Measurements from ENCODE around the gene RUNX1.

The RUNX1 gene

GRCh38 chr21:34923626-34924025 is 125.5 kb downstream of the RUNX1 start:
- H3K27ac ChIP-seq, result no peak overlapping the region
- TF ChIP-seq CTCF (IDR thresholded peaks at IDR 0.05) (no peak), ZFX (IDR thresholded peaks at IDR 0.05; ENCODE audit: borderline replicate concordance) (no peak)

- TF ChIP-seq CTCF (IDR thresholded peaks at IDR 0.05) (no peak), ZFX (IDR thresholded peaks at IDR 0.05; ENCODE audit: borderline replicate concordance) (no peak)
Observed at GRCh38 chr21:34923202-34923601, 125.9 kb downstream of the RUNX1 start.

GRCh38 chr21:34922479-34922878 is 126.6 kb downstream of the RUNX1 start:
- H3K27ac ChIP-seq, result no peak overlapping the region

More at GRCh38 chr21:34923202-34923601, 125.9 kb downstream of the RUNX1 start:
- no peak overlapping the region for H3K27ac ChIP-seq

GRCh38 chr21:34921151-34921550 is 128.0 kb downstream of the RUNX1 start:
- no peak overlapping the region for H3K27ac ChIP-seq
- TF ChIP-seq CTCF (IDR thresholded peaks at IDR 0.05) (no peak), ZFX (IDR thresholded peaks at IDR 0.05; ENCODE audit: borderline replicate concordance) (no peak)

More at GRCh38 chr21:34922479-34922878, 126.6 kb downstream of the RUNX1 start:
- no peak for TF ChIP-seq CTCF (IDR thresholded peaks at IDR 0.05)
- TF ChIP-seq ZFX (IDR thresholded peaks at IDR 0.05; ENCODE audit: borderline replicate concordance), result no peak

GRCh38 chr21:34919406-34919805 is 129.7 kb downstream of the RUNX1 start:
- H3K27ac ChIP-seq, result no peak overlapping the region

GRCh38 chr21:34916446-34916845 is 132.7 kb downstream of the RUNX1 start:
- TF ChIP-seq CTCF (IDR thresholded peaks at IDR 0.05) (no peak), ZFX (IDR thresholded peaks at IDR 0.05; ENCODE audit: borderline replicate concordance) (no peak)

More at GRCh38 chr21:34919406-34919805, 129.7 kb downstream of the RUNX1 start:
- TF ChIP-seq ZFX (IDR thresholded peaks at IDR 0.05; ENCODE audit: borderline replicate concordance) (no peak), CTCF (IDR thresholded peaks at IDR 0.05) (no peak)

GRCh38 chr21:34915364-34915841 is 133.7 kb downstream of the RUNX1 start:
- H3K27ac ChIP-seq, result no peak overlapping the region
- TF ChIP-seq ZFX (IDR thresholded peaks at IDR 0.05; ENCODE audit: borderline replicate concordance), result no peak
- no peak for TF ChIP-seq CTCF (IDR thresholded peaks at IDR 0.05)

More at GRCh38 chr21:34916446-34916845, 132.7 kb downstream of the RUNX1 start:
- no peak overlapping the region for H3K27ac ChIP-seq

Data from 22Rv1 (cell line).